CD14-positive monocyte (primary cell): ENCODE data around the gene XRN1. TPM values are rescaled to one million over a fixed set of nuclear protein-coding genes. Genes with fewer than 3 reads are reported as not detected.
A peak's percentile ranks its signal among the peaks of the same experiment; 100 is the strongest.

Experiments used
- DNase-seq, 3 donors: peaks; one replicate each; pipeline ENCODE4 v3.0.0-alpha.2; 2011 to 2022
- H2AFZ ChIP-seq: 2 replicates; pipeline ENCODE4 v1.6.0; 2012; ENCODE audit warnings: mild to moderate bottlenecking, low read depth, low read length, inconsistent platforms; ENCODE audit not compliant: insufficient read depth, poor library complexity, severe bottlenecking
- H3K27ac ChIP-seq, 2 donors: 1 replicate in 1 of 2; 2 replicates in 1 of 2; pipeline ENCODE4 v1.5.1; 2012 to 2013; ENCODE audit warnings: low read length in 2 of 2, control low read depth in 1 of 2, inconsistent platforms in 1 of 2, low read depth in 1 of 2, mild to moderate bottlenecking in 1 of 2
- H3K27me3 ChIP-seq, 2 donors: one replicate each; pipeline versions ENCODE4 v1.6.0 to v1.6.1; 2011 to 2013; ENCODE audit warnings: low read length in 2 of 2; ENCODE audit not compliant: control insufficient read depth in 2 of 2, insufficient read depth in 2 of 2
- H3K36me3 ChIP-seq, 2 donors: replicated peaks in 1 of 2; 1 replicate in 1 of 2; 2 replicates in 1 of 2; pipeline versions ENCODE4 v1.5.1 to v1.6.1; 2012 to 2013; ENCODE audit warnings: low read length in 2 of 2, control low read depth in 1 of 2, inconsistent platforms in 1 of 2, mild to moderate bottlenecking in 1 of 2; ENCODE audit not compliant: insufficient read depth in 2 of 2, control insufficient read depth in 1 of 2
- H3K4me1 ChIP-seq, 2 donors: 1 replicate in 1 of 2; 2 replicates in 1 of 2; pipeline versions ENCODE4 v1.5.1 to v1.6.1; 2012 to 2013; ENCODE audit warnings: low read length in 2 of 2, control low read depth in 1 of 2, inconsistent platforms in 1 of 2, mild to moderate bottlenecking in 1 of 2, moderate library complexity in 1 of 2; ENCODE audit not compliant: insufficient read depth in 2 of 2, control insufficient read depth in 1 of 2
- H3K4me2 ChIP-seq: replicated peaks from 2 replicates; pipeline ENCODE3; 2012; ENCODE audit warnings: low read length, moderate library complexity, mild to moderate bottlenecking; ENCODE audit not compliant: poor library complexity, severe bottlenecking; ENCODE audit errors: extremely low read depth
- H3K4me3 ChIP-seq, 3 experiments: fragments of 200-600 bp in 1 of 3; sonication (generic) in 1 of 3; replicated peaks in 1 of 3; 1 replicate in 2 of 3; 2 replicates in 1 of 3; pipeline ENCODE4 v1.5.1; 2011 to 2013; ENCODE audit warnings: low read length in 3 of 3, mild to moderate bottlenecking in 3 of 3, control low read depth in 2 of 3, low read depth in 2 of 3, inconsistent platforms in 1 of 3, moderate library complexity in 1 of 3
- H3K79me2 ChIP-seq: 2 replicates; pipeline ENCODE4 v1.6.0; 2012; ENCODE audit warnings: mild to moderate bottlenecking, control low read depth, inconsistent platforms, low read length, moderate library complexity; ENCODE audit not compliant: insufficient read depth
- H3K9ac ChIP-seq: 2 replicates; pipeline ENCODE4 v1.6.0; 2017; ENCODE audit warnings: low read length, mild to moderate bottlenecking; ENCODE audit not compliant: insufficient read depth, poor library complexity, severe bottlenecking
- H3K9me3 ChIP-seq, 2 donors: replicated peaks in 1 of 2; 1 replicate in 1 of 2; 2 replicates in 1 of 2; pipeline versions ENCODE4 v1.5.1 to v1.6.1; 2012 to 2013; ENCODE audit warnings: low read length in 2 of 2, control low read depth in 1 of 2; ENCODE audit not compliant: control insufficient read depth in 1 of 2, insufficient read depth in 1 of 2
- H4K20me1 ChIP-seq: 2 replicates; pipeline ENCODE4 v1.6.0; 2012; ENCODE audit warnings: mild to moderate bottlenecking, low read length, control low read depth, moderate library complexity; ENCODE audit not compliant: insufficient read depth
- H3K27ac Mint-ChIP-seq, 7 donors: one replicate each; pipeline ENCODE4 v1.8.0; 2020; ENCODE audit warnings: mild to moderate bottlenecking in 7 of 7, mixed read lengths in 7 of 7, moderate library complexity in 6 of 7, inconsistent platforms in 2 of 7
- H3K27me3 Mint-ChIP-seq, 3 donors: one replicate each; pipeline ENCODE4 v1.8.0; 2021 to 2022; ENCODE audit warnings: low read depth in 3 of 3, mild to moderate bottlenecking in 3 of 3, mixed read lengths in 3 of 3, moderate library complexity in 3 of 3, inconsistent platforms in 1 of 3
- H3K36me3 Mint-ChIP-seq, 2 donors: one replicate each; pipeline ENCODE4 v1.8.0; 2020; ENCODE audit warnings: mixed read lengths in 2 of 2, inconsistent platforms in 1 of 2, mild to moderate bottlenecking in 1 of 2
- H3K4me1 Mint-ChIP-seq: one replicate; pipeline ENCODE4 v1.8.0; 2020; ENCODE audit warnings: mild to moderate bottlenecking, mixed read lengths
- H3K4me3 Mint-ChIP-seq, 2 donors: one replicate each; pipeline ENCODE4 v1.8.0; 2020; ENCODE audit warnings: mild to moderate bottlenecking in 2 of 2, mixed read lengths in 2 of 2, moderate library complexity in 1 of 2
- H3K9me3 Mint-ChIP-seq, 7 donors: one replicate each; pipeline ENCODE4 v1.8.0; 2020 to 2022; ENCODE audit warnings: mixed read lengths in 7 of 7, mild to moderate bottlenecking in 6 of 7, moderate library complexity in 6 of 7, inconsistent platforms in 2 of 7
- CTCF ChIP-seq: fragments of 200-600 bp; IDR thresholded peaks from one replicate; pipeline ENCODE4 v1.8.0; 2022; ENCODE audit warnings: antibody characterized with exemption, mild to moderate bottlenecking
- WGBS: methylation state at CpG from one replicate; pipeline ENCODE4 v1.1.5; 2013; ENCODE audit warnings: missing lambda C conversion rate; ENCODE audit not compliant: insufficient coverage; 5-methylcytosine and 5-hydroxymethylcytosine counted together
- intact Hi-C, 2 donors: fragments of 100-400 bp; cut with micrococcal nuclease; formaldehyde crosslinking; loops; one replicate each; pipeline versions ENCODE4 v1.15.0 to v1.15.1; 2023
- polyA plus RNA-seq, 3 donors: library from polyadenylated mRNA; depleted of rRNA in 1 of 3; unstranded in 2 of 3; stranded (reverse) in 1 of 3; fragments of 300-500 nt in 2 of 3; fragments of >200 nt in 1 of 3; fragmentation: Illumina TruSeq in 2 of 3; gene quantifications; 1 replicate in 2 of 3; 2 replicates in 1 of 3; pipeline ENCODE4 v1.2.3, GENCODE V29; 2012 to 2021
- small RNA-seq: library from RNA; depleted of rRNA; stranded (forward); fragments of <200 nt; gene quantifications from one replicate; pipeline ENCODE3, GENCODE V24; 2012; ENCODE audit warnings: low read depth; ENCODE audit not compliant: insufficient read length

Gene XRN1
- polyA plus RNA-seq, 3 donors, result 8.6 to 47.9 (median 24.3) TPM

GRCh38 chr3:142259359-142259758 is 188.5 kb downstream of the XRN1 start:
- Histone ChIP-seq H2AFZ (no peak overlapping the region), H3K79me2 (no peaks in the 10 kb centered on the region), H3K4me1 (no peaks in the 10 kb centered on the region), H4K20me1 (no peaks in the 10 kb centered on the region), H3K27ac (no peak overlapping the region), H3K4me2 (no peak overlapping the region), H3K36me3 (no peaks in the 10 kb centered on the region), H3K27me3 (no peaks in the 10 kb centered on the region), H3K4me3 (no peak overlapping the region), H3K9ac (no peak overlapping the region), H3K9me3 (peaks cover 5 to 12% of the 10 kb centered on the region in 2 donors)
- no peaks in the 10 kb centered on the region for H3K36me3 Mint-ChIP-seq
- H3K4me1 Mint-ChIP-seq, result peaks cover 7% of the 10 kb centered on the region
- intact Hi-C loops, result no loop called here
- WGBS, result no CpG with 5 or more reads among the region's 3 CpGs
- H3K27me3 Mint-ChIP-seq, result peaks cover 0 to 7% (median 0%) of the 10 kb centered on the region in 3 donors
- no peak overlapping the region for H3K4me3 Mint-ChIP-seq
- TF ChIP-seq CTCF, result no peak
- peaks cover 7 to 26% (median 19%) of the 10 kb centered on the region in 7 donors for H3K9me3 Mint-ChIP-seq
- no peak for DNase-seq
- H3K27ac Mint-ChIP-seq, result no peak overlapping the region

- DNase-seq, result no peak
- Mint-ChIP-seq H3K27ac (peak overlapping the region in 1 of 7 donors; percentile 28), H3K9me3 (peaks cover 16 to 38% (median 24%) of the 10 kb centered on the region in 7 donors), H3K4me1 (no peaks in the 10 kb centered on the region), H3K4me3 (no peak overlapping the region), H3K36me3 (no peaks in the 10 kb centered on the region), H3K27me3 (peaks cover 0 to 7% (median 5%) of the 10 kb centered on the region in 3 donors)
- Histone ChIP-seq H3K9ac (no peak overlapping the region), H2AFZ (no peak overlapping the region), H3K79me2 (no peaks in the 10 kb centered on the region), H3K9me3 (peaks cover 10 to 15% of the 10 kb centered on the region in 2 donors), H3K36me3 (no peaks in the 10 kb centered on the region), H3K27me3 (no peaks in the 10 kb centered on the region), H3K27ac (no peak overlapping the region), H3K4me1 (no peaks in the 10 kb centered on the region), H4K20me1 (no peaks in the 10 kb centered on the region), H3K4me3 (no peak overlapping the region), H3K4me2 (no peak overlapping the region)
- intact Hi-C loops, result no loop called here
- 98% methylated on average over 10 of the region's 12 CpGs for WGBS
- TF ChIP-seq CTCF, result no peak
Measured at GRCh38 chr3:142256712-142257333, 191.0 kb downstream of the XRN1 start.

Small RNAs within 50 kb of the gene (small RNA-seq; reads per million reads assigned to genes)
- not detected for gene RNU1-100P
- not detected for gene RNU6-1294P

Other genes starting within 250 kb of the XRN1 start
- 10 to 100 TPM in 1 of 3 donors, 1 to 10 TPM in 2; 2.4 to 10.4 (median 5.5) TPM for gene GK5, start 222.5 kb downstream of the XRN1 start, polyA plus RNA-seq
- 10 to 100 TPM in 1 of 3 donors, 1 to 10 TPM in 2; 6.3 to 16.4 (median 6.6) TPM for gene ATR, start 130.7 kb upstream of the XRN1 start, polyA plus RNA-seq
- gene PLS1, start 148.4 kb upstream of the XRN1 start, polyA plus RNA-seq, result under 1 TPM in 2 of 3 donors, not detected in 1; 0.09 to 0.17 TPM